K562 (cell line): Measurements from ENCODE around the gene LIPH. TPM values are rescaled to one million over a fixed set of nuclear protein-coding genes. Genes with fewer than 3 reads are reported as not detected.

Experiments
- ARID4B ChIP-seq: sonication (generic); formaldehyde crosslinking; IDR thresholded peaks from 2 replicates; pipeline ENCODE4 v1.8.0; 2022; ENCODE audit warnings: mild to moderate bottlenecking, missing genetic modification reagents
- MCM5 ChIP-seq: fragments of 450-650 bp; IDR thresholded peaks from 2 replicates; pipeline ENCODE4 v1.6.1; 2016; ENCODE audit warnings: low read depth
- TBL1XR1 ChIP-seq, 2 experiments: IDR thresholded peaks; 2 replicates each; pipeline ENCODE4 v1.6.1; 2012; ENCODE audit warnings: improper control_type of control experiment in 2 of 2, low read length in 2 of 2, mild to moderate bottlenecking in 1 of 2
- THRB ChIP-seq: fragments of 450-650 bp; formaldehyde crosslinking; conservative IDR thresholded peaks from 2 replicates; pipeline ENCODE4 v1.4.0; 2022; ENCODE audit warnings: mild to moderate bottlenecking, missing genetic modification characterization
- ZBTB40 ChIP-seq, 2 experiments: fragments of 450-650 bp in 1 of 2; sonication (generic) in 1 of 2; formaldehyde crosslinking in 1 of 2; IDR thresholded peaks; 2 replicates each; pipeline versions ENCODE4 v1.7.1 to v1.9.0; 2016 to 2022; ENCODE audit warnings: inconsistent platforms in 1 of 2, mild to moderate bottlenecking in 1 of 2, missing genetic modification reagents in 1 of 2
- ZNF408 ChIP-seq: fragments of 250-450 bp; sonication (Bioruptor Pico); IDR thresholded peaks from 2 replicates; pipeline ENCODE4 v1.4.0; 2020; ENCODE audit warnings: low read depth, mild to moderate bottlenecking, moderate library complexity
- polyA plus RNA-seq, 8 experiments: library from polyadenylated mRNA; depleted of rRNA in 4 of 8; stranded (reverse) in 5 of 8; unstranded in 3 of 8; fragments of >200 nt; fragmentation: Nextera tagmentation in 2 of 8; fragmentation: Illumina TruSeq in 1 of 8; extraction: Ambion mirVana in 2 of 8; extraction: Trizol in 1 of 8; gene quantifications; 2 replicates each; pipeline versions ENCODE4 v1.2.1 to v1.2.3, GENCODE V29; 2011 to 2014; ENCODE audit warnings: inconsistent platforms in 1 of 8, missing spikeins in 1 of 8
- total RNA-seq, 7 experiments: library from RNA; depleted of rRNA in 6 of 7; stranded (reverse); fragments of >200 nt in 6 of 7; fragmentation: Illumina TruSeq in 2 of 7; extraction: Trizol in 2 of 7; gene quantifications; 2 replicates each; pipeline versions ENCODE4 v1.2.1 to v1.2.3, GENCODE V29; 2011 to 2021; ENCODE audit warnings: low replicate concordance in 1 of 7

LIPH gene
- total and polyA plus RNA-seq, 9 of the 15 experiments (the other 6 are each of a cell fraction or from before 2014, with no cell fraction given) = 0.73 to 1.8 (median 1.3) TPM

- TF ChIP-seq ZBTB40 (IDR thresholded peaks at IDR 0.05) (peak; percentile 72), ZBTB40 (CRISPR knock-in tag; IDR thresholded peaks at IDR 0.05) (no peak), THRB (CRISPR knock-in tag) (no peak), ZNF408 (CRISPR knock-in tag) (no peak), MCM5 (no peak), TBL1XR1 (IDR thresholded peaks at IDR 0.05; ENCODE audit: low read length in 2 of 2) (peak; percentile 21 to 61; a peak in 2 of 4 replicates), ARID4B (peak; percentile 33; the same call in 1 of the 2 replicates)
These were observed 33.7 kb upstream of the LIPH start, which contains the start of gene SENP2 (continued) for GRCh38 chr3:185585859-185586685.
